ENCODE data around the gene E2F6.
"Not testable (repeated sequence)": the region's sequence is repeated elsewhere in the genome, so short reads cannot be mapped to it uniquely, and the experiment has no call there.

E2F6 gene

GRCh38 chr2:11406958-11407381 lies 59.0 kb downstream of the E2F6 start:
- no peak overlapping the region for H3K27ac ChIP-seq
- DNase-seq: no peak
- H3K27me3 ChIP-seq (ENCODE audit: insufficient read depth, low read depth, severe bottlenecking): no peaks in the 10 kb centered on the region

DNA sequence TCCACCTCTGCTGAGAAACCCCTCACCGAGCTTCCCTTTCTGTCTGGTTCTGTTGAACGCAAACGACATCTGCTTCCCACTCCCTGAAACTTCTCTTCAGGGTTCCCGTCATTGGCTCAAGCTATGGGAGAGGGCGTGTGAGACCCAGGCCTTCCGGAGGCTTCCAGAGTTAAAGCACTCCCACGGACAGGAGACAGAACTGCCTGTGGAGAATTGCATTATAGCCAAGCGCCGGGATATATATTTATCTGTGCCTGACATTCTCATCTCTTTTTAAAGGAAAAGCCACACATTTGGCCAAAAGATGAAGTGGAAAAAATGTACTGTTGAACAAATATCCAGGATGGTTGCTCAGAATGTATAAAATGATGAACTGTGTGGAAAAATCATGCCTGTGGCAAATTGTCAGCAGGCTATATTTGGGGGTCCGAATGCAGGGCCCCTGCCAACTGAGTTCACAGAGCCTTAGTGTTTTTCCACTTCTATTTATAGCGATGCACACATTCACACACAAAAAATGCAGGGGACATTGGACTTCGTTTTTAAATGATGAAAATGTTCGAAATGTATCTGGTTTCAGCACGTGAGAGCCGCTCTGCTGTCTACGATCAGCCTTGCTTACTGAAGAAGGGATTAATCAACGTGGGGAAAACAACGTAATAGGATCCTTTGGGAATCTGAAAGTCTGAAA lies 59.5 kb downstream of the E2F6 start:
- Histone ChIP-seq H3K9me3 (ENCODE audit: severe bottlenecking) (no peaks in the 10 kb centered on the region), H3K4me3 (ENCODE audit: low read depth, low read length) (no peak overlapping the region), H3K27me3 (ENCODE audit: insufficient read depth, low read depth, severe bottlenecking) (no peaks in the 10 kb centered on the region), H3K27ac (no peak overlapping the region), H3K36me3 (no peaks in the 10 kb centered on the region)
- TF ChIP-seq, protein P1, sequence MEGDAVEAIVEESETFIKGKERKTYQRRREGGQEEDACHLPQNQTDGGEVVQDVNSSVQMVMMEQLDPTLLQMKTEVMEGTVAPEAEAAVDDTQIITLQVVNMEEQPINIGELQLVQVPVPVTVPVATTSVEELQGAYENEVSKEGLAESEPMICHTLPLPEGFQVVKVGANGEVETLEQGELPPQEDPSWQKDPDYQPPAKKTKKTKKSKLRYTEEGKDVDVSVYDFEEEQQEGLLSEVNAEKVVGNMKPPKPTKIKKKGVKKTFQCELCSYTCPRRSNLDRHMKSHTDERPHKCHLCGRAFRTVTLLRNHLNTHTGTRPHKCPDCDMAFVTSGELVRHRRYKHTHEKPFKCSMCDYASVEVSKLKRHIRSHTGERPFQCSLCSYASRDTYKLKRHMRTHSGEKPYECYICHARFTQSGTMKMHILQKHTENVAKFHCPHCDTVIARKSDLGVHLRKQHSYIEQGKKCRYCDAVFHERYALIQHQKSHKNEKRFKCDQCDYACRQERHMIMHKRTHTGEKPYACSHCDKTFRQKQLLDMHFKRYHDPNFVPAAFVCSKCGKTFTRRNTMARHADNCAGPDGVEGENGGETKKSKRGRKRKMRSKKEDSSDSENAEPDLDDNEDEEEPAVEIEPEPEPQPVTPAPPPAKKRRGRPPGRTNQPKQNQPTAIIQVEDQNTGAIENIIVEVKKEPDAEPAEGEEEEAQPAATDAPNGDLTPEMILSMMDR (IDR thresholded peaks at IDR 0.05; ENCODE audit: low read depth, low read length): no peak
- no peak for DNase-seq

More at GRCh38 chr2:11406958-11407381, 59.0 kb downstream of the E2F6 start:
- TF ChIP-seq, protein P1 (IDR thresholded peaks at IDR 0.05; ENCODE audit: low read depth, low read length): no peak
- Histone ChIP-seq H3K4me3 (ENCODE audit: low read depth, low read length) (no peak overlapping the region), H3K36me3 (no peaks in the 10 kb centered on the region), H3K9me3 (ENCODE audit: severe bottlenecking) (no peaks in the 10 kb centered on the region)

GRCh38 chr2:11405599-11406266 lies 60.2 kb downstream of the E2F6 start:
- H3K9me3 ChIP-seq (ENCODE audit: severe bottlenecking): no peaks in the 10 kb centered on the region
- no peak overlapping the region for H3K27ac ChIP-seq

DNA sequence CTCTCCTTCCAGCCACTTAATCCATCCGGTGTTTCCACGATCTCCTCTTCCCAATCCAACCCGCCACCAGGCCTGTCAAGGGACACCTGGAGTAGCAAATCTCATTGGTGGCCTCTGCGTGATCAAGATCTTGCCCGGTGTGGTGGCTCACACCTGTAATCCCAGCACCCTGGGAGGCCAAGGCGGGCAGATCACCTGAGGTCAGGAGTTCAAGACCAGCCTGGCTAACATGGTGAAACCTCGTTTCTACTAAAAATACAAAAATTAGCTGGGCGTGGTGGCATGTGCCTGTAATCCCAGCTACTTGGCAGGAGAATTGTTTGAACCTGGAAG lies 60.9 kb downstream of the E2F6 start:
- H3K36me3 ChIP-seq; H3K9me3 ChIP-seq (ENCODE audit: severe bottlenecking); DNase-seq; H3K27me3 ChIP-seq (ENCODE audit: insufficient read depth, low read depth, severe bottlenecking); H3K4me3 ChIP-seq (ENCODE audit: low read depth, low read length); H3K27ac ChIP-seq: not testable (repeated sequence)

More at GRCh38 chr2:11405599-11406266, 60.2 kb downstream of the E2F6 start:
- no peak overlapping the region for H3K4me3 ChIP-seq (ENCODE audit: low read depth, low read length)
- no peak for DNase-seq
- TF ChIP-seq, protein P1 (IDR thresholded peaks at IDR 0.05; ENCODE audit: low read depth, low read length): no peak
- no peaks in the 10 kb centered on the region for H3K36me3 ChIP-seq
- H3K27me3 ChIP-seq (ENCODE audit: insufficient read depth, low read depth, severe bottlenecking): no peaks in the 10 kb centered on the region

- Histone ChIP-seq H3K27ac (no peak overlapping the region), H3K9me3 (ENCODE audit: severe bottlenecking) (no peaks in the 10 kb centered on the region), H3K4me3 (ENCODE audit: low read depth, low read length) (no peak overlapping the region), H3K36me3 (no peaks in the 10 kb centered on the region), H3K27me3 (ENCODE audit: insufficient read depth, low read depth, severe bottlenecking) (no peaks in the 10 kb centered on the region)
- DNase-seq: no peak
- TF ChIP-seq, protein P1 (IDR thresholded peaks at IDR 0.05; ENCODE audit: low read depth, low read length): no peak
Observed at GRCh38 chr2:11404376-11405073, 61.4 kb downstream of the E2F6 start.

GRCh38 chr2:11402436-11402835 lies 63.5 kb downstream of the E2F6 start:
- Histone ChIP-seq H3K27ac (no peak overlapping the region), H3K4me3 (ENCODE audit: low read depth, low read length) (no peak overlapping the region), H3K27me3 (ENCODE audit: insufficient read depth, low read depth, severe bottlenecking) (no peaks in the 10 kb centered on the region), H3K36me3 (no peaks in the 10 kb centered on the region), H3K9me3 (ENCODE audit: severe bottlenecking) (no peaks in the 10 kb centered on the region)
- TF ChIP-seq, protein P1 (IDR thresholded peaks at IDR 0.05; ENCODE audit: low read depth, low read length): no peak
- DNase-seq: no peak

Measured in WERI-Rb-1 (cell line).